ENCODE data around the gene MDGA2.

DNA sequence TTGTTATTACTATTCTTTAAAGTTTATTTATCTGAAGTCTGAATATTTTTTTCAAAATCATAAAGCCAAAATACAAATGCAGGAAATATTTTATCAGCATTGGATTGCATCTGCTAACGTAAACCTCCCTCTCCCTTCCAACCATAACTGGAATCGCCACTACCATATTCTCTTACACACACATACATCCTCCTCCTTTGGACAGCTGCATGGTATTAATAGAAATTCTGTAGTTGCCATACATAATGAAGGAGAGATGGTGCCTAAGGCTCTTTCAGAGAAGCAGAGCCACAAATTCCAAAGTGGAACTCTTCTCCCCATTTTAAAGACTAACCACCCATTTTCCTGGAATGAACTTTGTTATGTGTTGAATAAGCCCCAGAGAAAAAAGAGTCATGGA is 352.7 kb downstream of the MDGA2 start:
- TF ChIP-seq EP300 (IDR thresholded peaks at IDR 0.05) (no peak), POLR2A (IDR thresholded peaks at IDR 0.05) (no peak)

Measured in upper lobe of left lung (tissue), 4 donors.